Measurements from ENCODE around the gene CELSR3.

Gene CELSR3

GRCh38 chr3:48662753-48663488, at the start of gene CELSR3:
CELSR3 (minus strand) TSS chr3:48662886; CDS start chr3:48662634, 252 bp downstream.
- DNase-seq = peak; percentile 81

- no peak for DNase-seq
Measured at GRCh38 chr3:48711727-48712126, 49.0 kb upstream of the CELSR3 start.

- no peak for DNase-seq
Measured at GRCh38 chr3:48709051-48709461, 46.4 kb upstream of the CELSR3 start.

GRCh38 chr3:48708481-48708889, 45.8 kb upstream of the CELSR3 start:
- DNase-seq = no peak

GRCh38 chr3:48707157-48707556, 44.5 kb upstream of the CELSR3 start:
- no peak for DNase-seq

- no peak for DNase-seq
Measured at GRCh38 chr3:48702320-48702920, 39.7 kb upstream of the CELSR3 start.

GRCh38 chr3:48700731-48701405, 38.2 kb upstream of the CELSR3 start:
- no peak for DNase-seq

- no peak for DNase-seq
Measured at GRCh38 chr3:48698891-48699290, 36.2 kb upstream of the CELSR3 start.

- DNase-seq = no peak
Measured at GRCh38 chr3:48697952-48698351, 35.3 kb upstream of the CELSR3 start.

GRCh38 chr3:48696601-48697000, 33.9 kb upstream of the CELSR3 start:
- DNase-seq = no peak

- no peak for DNase-seq
Measured at GRCh38 chr3:48696156-48696555, 33.5 kb upstream of the CELSR3 start.

GRCh38 chr3:48695393-48695753, 32.7 kb upstream of the CELSR3 start:
- DNase-seq = no peak

GRCh38 chr3:48694610-48695392, 32.1 kb upstream of the CELSR3 start:
- DNase-seq = no peak

- DNase-seq = no peak
Measured at GRCh38 chr3:48693826-48694225, 31.1 kb upstream of the CELSR3 start.

GRCh38 chr3:48692551-48692950, 29.9 kb upstream of the CELSR3 start:
- DNase-seq = no peak

GRCh38 chr3:48690846-48691458, 28.3 kb upstream of the CELSR3 start:
- DNase-seq = no peak

GRCh38 chr3:48689384-48689783, 26.7 kb upstream of the CELSR3 start:
- no peak for DNase-seq

GRCh38 chr3:48688737-48689075, 26.0 kb upstream of the CELSR3 start:
- DNase-seq = no peak

- DNase-seq = no peak
Measured at GRCh38 chr3:48688032-48688736, 25.5 kb upstream of the CELSR3 start.

- no peak for DNase-seq
Measured at GRCh38 chr3:48687220-48687678, 24.6 kb upstream of the CELSR3 start.

GRCh38 chr3:48686538-48687219, 24.0 kb upstream of the CELSR3 start:
- no peak for DNase-seq
